ENCODE results near the gene ARHGAP31.

DNA sequence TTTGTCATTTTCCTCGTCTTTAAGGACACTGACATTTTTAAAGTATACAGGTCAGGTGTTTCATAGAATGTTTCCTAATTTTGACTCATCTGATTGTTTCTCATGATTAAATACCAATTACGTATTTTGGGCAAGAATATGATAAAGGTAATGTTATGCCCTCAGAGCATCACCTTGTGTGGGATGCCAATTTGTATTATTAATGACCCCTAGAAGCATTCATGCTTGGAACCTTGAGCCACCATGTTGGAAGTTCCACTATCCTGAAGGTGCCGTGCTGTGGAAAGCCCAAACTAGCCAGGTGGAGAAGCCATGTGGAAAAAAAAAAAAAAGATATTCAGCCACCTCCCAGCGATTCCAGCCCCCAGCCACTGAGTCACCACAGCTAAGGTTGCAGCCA is 34.4 kb upstream of the ARHGAP31 start:
- TF ChIP-seq, protein P1, sequence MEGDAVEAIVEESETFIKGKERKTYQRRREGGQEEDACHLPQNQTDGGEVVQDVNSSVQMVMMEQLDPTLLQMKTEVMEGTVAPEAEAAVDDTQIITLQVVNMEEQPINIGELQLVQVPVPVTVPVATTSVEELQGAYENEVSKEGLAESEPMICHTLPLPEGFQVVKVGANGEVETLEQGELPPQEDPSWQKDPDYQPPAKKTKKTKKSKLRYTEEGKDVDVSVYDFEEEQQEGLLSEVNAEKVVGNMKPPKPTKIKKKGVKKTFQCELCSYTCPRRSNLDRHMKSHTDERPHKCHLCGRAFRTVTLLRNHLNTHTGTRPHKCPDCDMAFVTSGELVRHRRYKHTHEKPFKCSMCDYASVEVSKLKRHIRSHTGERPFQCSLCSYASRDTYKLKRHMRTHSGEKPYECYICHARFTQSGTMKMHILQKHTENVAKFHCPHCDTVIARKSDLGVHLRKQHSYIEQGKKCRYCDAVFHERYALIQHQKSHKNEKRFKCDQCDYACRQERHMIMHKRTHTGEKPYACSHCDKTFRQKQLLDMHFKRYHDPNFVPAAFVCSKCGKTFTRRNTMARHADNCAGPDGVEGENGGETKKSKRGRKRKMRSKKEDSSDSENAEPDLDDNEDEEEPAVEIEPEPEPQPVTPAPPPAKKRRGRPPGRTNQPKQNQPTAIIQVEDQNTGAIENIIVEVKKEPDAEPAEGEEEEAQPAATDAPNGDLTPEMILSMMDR (conservative IDR thresholded peaks at IDR 0.05; ENCODE audit: low read depth, low read length), result no peak
- no peak for TF ChIP-seq EZH2 (IDR thresholded peaks at IDR 0.05; ENCODE audit: borderline replicate concordance, low read depth, low read length, poor library complexity, severe bottlenecking)
